ENCODE measurements around the gene LAMC1. TPM values are rescaled to one million over a fixed set of nuclear protein-coding genes. Genes with fewer than 3 reads are reported as not detected.

The LAMC1 gene
- polyA plus RNA-seq, 1 donor (not counting 4 experiments of a cell fraction or from before 2014, with no cell fraction given): 66.6 TPM

DNA sequence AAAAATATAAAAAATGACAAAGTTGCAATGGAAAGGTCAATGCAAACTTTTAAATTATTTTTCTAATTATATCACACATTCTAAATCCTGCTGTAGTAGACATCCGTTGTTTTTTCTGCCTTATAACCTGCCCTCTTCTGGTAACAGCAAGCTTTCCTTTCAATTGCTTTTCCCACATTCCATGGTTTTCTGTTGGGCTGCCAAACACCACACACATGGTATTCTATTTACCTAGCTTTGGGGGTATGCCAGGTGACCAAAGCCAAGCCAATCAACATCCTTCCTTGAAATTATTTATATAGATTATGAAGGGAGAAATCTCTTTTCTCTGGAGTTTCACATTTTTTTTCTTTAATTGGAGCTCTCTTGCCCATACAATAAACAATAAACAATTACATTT is 3.4 kb upstream of the LAMC1 start:
- Histone ChIP-seq H3K4me1 (ENCODE audit: control insufficient read depth, extremely low read depth, insufficient read depth, low read length) (peaks cover 21% of the 10 kb centered on the region), H3K36me3 (ENCODE audit: control insufficient read depth in 2 of 2, extremely low read depth in 1 of 2, insufficient read depth in 2 of 2, low read length in 2 of 2) (no peaks in the 10 kb centered on the region), H3K4me3 (ENCODE audit: control insufficient read depth in 2 of 3, extremely low read depth in 1 of 3, insufficient read depth in 2 of 3, low read depth in 1 of 3, low read length in 3 of 3) (no peak overlapping the region), H2AFZ (ENCODE audit: control insufficient read depth, low read length) (no peak overlapping the region), H3K27me3 (ENCODE audit: control insufficient read depth, extremely low read depth, insufficient read depth, low read length) (no peaks in the 10 kb centered on the region), H3K27ac (ENCODE audit: control insufficient read depth, insufficient read depth, low read length) (no peak overlapping the region), H3K79me2 (ENCODE audit: control insufficient read depth, insufficient read depth, low read length) (peaks cover 15% of the 10 kb centered on the region), H3K9ac (ENCODE audit: control insufficient read depth, extremely low read depth, insufficient read depth, low read length) (no peak overlapping the region), H4K20me1 (ENCODE audit: control insufficient read depth, extremely low read depth, insufficient read depth, low read length) (no peaks in the 10 kb centered on the region), H3K9me3 (ENCODE audit: control insufficient read depth, low read depth, low read length) (no peaks in the 10 kb centered on the region), H3K4me2 (ENCODE audit: control insufficient read depth, extremely low read depth, insufficient read depth, low read depth, low read length) (no peak overlapping the region), H3K9me1 (ENCODE audit: control insufficient read depth, extremely low read depth, insufficient read depth, low read length) (no peaks in the 10 kb centered on the region)
- TF ChIP-seq, protein P1, sequence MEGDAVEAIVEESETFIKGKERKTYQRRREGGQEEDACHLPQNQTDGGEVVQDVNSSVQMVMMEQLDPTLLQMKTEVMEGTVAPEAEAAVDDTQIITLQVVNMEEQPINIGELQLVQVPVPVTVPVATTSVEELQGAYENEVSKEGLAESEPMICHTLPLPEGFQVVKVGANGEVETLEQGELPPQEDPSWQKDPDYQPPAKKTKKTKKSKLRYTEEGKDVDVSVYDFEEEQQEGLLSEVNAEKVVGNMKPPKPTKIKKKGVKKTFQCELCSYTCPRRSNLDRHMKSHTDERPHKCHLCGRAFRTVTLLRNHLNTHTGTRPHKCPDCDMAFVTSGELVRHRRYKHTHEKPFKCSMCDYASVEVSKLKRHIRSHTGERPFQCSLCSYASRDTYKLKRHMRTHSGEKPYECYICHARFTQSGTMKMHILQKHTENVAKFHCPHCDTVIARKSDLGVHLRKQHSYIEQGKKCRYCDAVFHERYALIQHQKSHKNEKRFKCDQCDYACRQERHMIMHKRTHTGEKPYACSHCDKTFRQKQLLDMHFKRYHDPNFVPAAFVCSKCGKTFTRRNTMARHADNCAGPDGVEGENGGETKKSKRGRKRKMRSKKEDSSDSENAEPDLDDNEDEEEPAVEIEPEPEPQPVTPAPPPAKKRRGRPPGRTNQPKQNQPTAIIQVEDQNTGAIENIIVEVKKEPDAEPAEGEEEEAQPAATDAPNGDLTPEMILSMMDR (optimal IDR thresholded peaks at IDR 0.05 in 1 of 3, IDR thresholded peaks at IDR 0.05 in 1 of 3, conservative IDR thresholded peaks at IDR 0.05 in 1 of 3; ENCODE audit: extremely low read depth in 1 of 3, insufficient read depth in 2 of 3, low read length in 3 of 3): peak in 1 of 3 experiments; percentile 24
- no peak for TF ChIP-seq EZH2 (IDR thresholded peaks at IDR 0.05; ENCODE audit: low read length)
- FAIRE-seq: no peak
- dilution Hi-C loops (cut with MboI; ENCODE audit: extremely low pct_ligation_motif_present, low sequenced_read_pairs): no loop called here
- no peak for DNase-seq (ENCODE audit: low read depth, low spot score)

DNA sequence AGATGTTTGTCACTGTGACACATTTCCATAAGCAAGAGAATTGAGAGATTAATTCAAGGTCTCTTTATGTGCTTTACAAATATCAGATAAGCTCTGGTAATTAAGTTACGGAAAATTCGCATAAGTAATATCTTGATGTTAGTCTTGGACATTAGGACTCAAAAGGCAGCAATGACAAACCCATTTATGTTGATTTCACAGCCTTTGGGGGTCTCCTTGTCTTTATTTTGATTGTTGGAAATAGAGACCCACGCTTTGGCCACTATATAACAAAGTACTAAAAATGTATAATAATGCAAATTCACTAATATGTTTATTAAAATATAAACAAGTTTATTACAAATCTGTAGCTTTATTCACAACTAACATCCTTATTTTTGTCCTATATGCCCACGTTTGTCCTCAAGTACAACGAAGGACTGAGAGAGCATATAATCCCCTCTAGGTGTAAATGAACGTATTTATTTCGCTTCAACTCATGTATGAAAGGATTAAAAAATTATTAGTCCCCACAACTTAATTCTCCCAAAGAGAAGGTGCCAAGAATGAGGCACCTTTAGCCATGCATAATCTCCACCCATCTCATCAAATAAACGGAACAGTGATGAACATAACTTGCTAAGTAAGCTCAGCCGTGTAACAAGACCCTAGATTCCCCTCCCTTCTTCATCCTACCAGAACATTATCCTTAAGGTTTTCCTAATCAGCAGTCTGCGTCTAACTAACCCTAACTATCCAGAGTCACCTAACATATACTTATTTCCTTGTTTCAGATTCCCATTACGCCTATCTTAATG is 1.6 kb upstream of the LAMC1 start:
- Histone ChIP-seq H3K4me3 (ENCODE audit: control insufficient read depth in 2 of 3, extremely low read depth in 1 of 3, insufficient read depth in 2 of 3, low read depth in 1 of 3, low read length in 3 of 3) (peak overlapping the region; percentile 73 to 78 (median 78)), H3K9me1 (ENCODE audit: control insufficient read depth, extremely low read depth, insufficient read depth, low read length) (no peaks in the 10 kb centered on the region), H3K9me3 (ENCODE audit: control insufficient read depth, low read depth, low read length) (no peaks in the 10 kb centered on the region), H3K27me3 (ENCODE audit: control insufficient read depth, extremely low read depth, insufficient read depth, low read length) (no peaks in the 10 kb centered on the region), H3K79me2 (ENCODE audit: control insufficient read depth, insufficient read depth, low read length) (peaks cover 31% of the 10 kb centered on the region), H2AFZ (ENCODE audit: control insufficient read depth, low read length) (peak overlapping the region; percentile 18), H3K4me2 (ENCODE audit: control insufficient read depth, extremely low read depth, insufficient read depth, low read depth, low read length) (peak overlapping the region; percentile 79), H3K36me3 (ENCODE audit: control insufficient read depth in 2 of 2, extremely low read depth in 1 of 2, insufficient read depth in 2 of 2, low read length in 2 of 2) (no peaks in the 10 kb centered on the region), H3K27ac (ENCODE audit: control insufficient read depth, insufficient read depth, low read length) (peak overlapping the region; percentile 100), H4K20me1 (ENCODE audit: control insufficient read depth, extremely low read depth, insufficient read depth, low read length) (no peaks in the 10 kb centered on the region), H3K4me1 (ENCODE audit: control insufficient read depth, extremely low read depth, insufficient read depth, low read length) (peaks cover 26% of the 10 kb centered on the region), H3K9ac (ENCODE audit: control insufficient read depth, extremely low read depth, insufficient read depth, low read length) (peak overlapping the region; percentile 98)
- dilution Hi-C loops (cut with MboI; ENCODE audit: extremely low pct_ligation_motif_present, low sequenced_read_pairs): no loop called here
- TF ChIP-seq, protein P1 (optimal IDR thresholded peaks at IDR 0.05 in 1 of 3, IDR thresholded peaks at IDR 0.05 in 1 of 3, conservative IDR thresholded peaks at IDR 0.05 in 1 of 3; ENCODE audit: extremely low read depth in 1 of 3, insufficient read depth in 2 of 3, low read length in 3 of 3): no peak
- TF ChIP-seq EZH2 (IDR thresholded peaks at IDR 0.05; ENCODE audit: low read length): no peak
- FAIRE-seq: no peak
- DNase-seq (ENCODE audit: low read depth, low spot score): no peak

All from keratinocyte (primary cell).